K562 (cell line): ENCODE results near the gene PI4K2A. TPM values are rescaled to one million over a fixed set of nuclear protein-coding genes. Genes with fewer than 3 reads are reported as not detected.

Source experiments
- ATAC-seq: fragments of 200-7000 bp; cut with Tn5 transposase; 3 replicates; pipeline ENCODE4 v1.9.1; 2020; ENCODE audit warnings: moderate library complexity
- BruUV-seq: library from RNA; stranded (reverse); fragments of 400-500 nt; replicated peaks from 2 replicates; lab custom pipeline; 2021; lab: Mats Ljungman, UMichigan
- CTCF ChIA-PET: fragments of 300-600 bp; formaldehyde crosslinking; extraction: SDS; loops from one replicate; lab custom pipeline; 2021; ENCODE audit warnings: low intra/inter-chr PET ratio; lab: Yijun Ruan, JAX
- POLR2A ChIA-PET: fragments of 300-600, 350-650 bp; sonication (Branson Sonifier 250); formaldehyde crosslinking; extraction: SDS; loops from one replicate; lab custom pipeline; 2021; ENCODE audit warnings: antibody characterized with exemption, inconsistent platforms; lab: Yijun Ruan, JAX
- DNase-seq, 4 experiments: peaks; one replicate each; pipeline versions ENCODE4 v3.0.0 to v3.0.0-alpha.2; 2011 to 2018; ENCODE audit warnings: low spot score in 3 of 4, mixed read lengths in 3 of 4; ENCODE audit errors: extremely low read depth in 1 of 4
- FAIRE-seq: peaks from 2 replicates; lab custom pipeline; 2011; peaks lifted over from hg19 to GRCh38; lab: Jason Lieb, UNC
- H2AFZ ChIP-seq: 2 replicates; pipeline ENCODE4 v1.6.0; 2011; ENCODE audit warnings: low read depth, low read length, control low read depth, inconsistent platforms
- H3K27ac ChIP-seq: fragments of 200-600 bp; 3 replicates; pipeline ENCODE4 v1.8.0; 2011; ENCODE audit warnings: low read depth, mild to moderate bottlenecking, control low read depth, inconsistent platforms, low read length, moderate library complexity, mixed read lengths; ENCODE audit errors: extremely low read depth
- H3K27me3 ChIP-seq, 2 experiments: fragments of 300-600 bp in 1 of 2; 2 replicates in 1 of 2; 3 replicates in 1 of 2; pipeline versions ENCODE4 v1.6.0 to v1.8.0; 2011; ENCODE audit warnings: inconsistent platforms in 2 of 2, low read length in 2 of 2, mild to moderate bottlenecking in 1 of 2, mixed read lengths in 1 of 2, moderate library complexity in 1 of 2; ENCODE audit not compliant: control insufficient read depth in 2 of 2, insufficient read depth in 2 of 2
- H3K36me3 ChIP-seq: fragments of 300-600 bp; 3 replicates; pipeline ENCODE4 v1.8.0; 2011; ENCODE audit warnings: mild to moderate bottlenecking, low read length, inconsistent platforms; ENCODE audit not compliant: control insufficient read depth, insufficient read depth
- H3K4me1 ChIP-seq, 2 experiments: fragments of 200-600 bp in 1 of 2; replicated peaks in 1 of 2; 2 replicates in 1 of 2; 3 replicates in 1 of 2; pipeline versions ENCODE4 v1.5.1 to v1.8.0; 2011; ENCODE audit warnings: inconsistent platforms in 2 of 2, low read length in 2 of 2, mild to moderate bottlenecking in 1 of 2, mixed read lengths in 1 of 2, moderate library complexity in 1 of 2; ENCODE audit not compliant: control insufficient read depth in 2 of 2, insufficient read depth in 2 of 2
- H3K4me2 ChIP-seq: 2 replicates; pipeline ENCODE4 v1.6.1; 2011; ENCODE audit warnings: low read length, control low read depth, inconsistent platforms, mixed read lengths; ENCODE audit not compliant: insufficient read depth
- H3K4me3 ChIP-seq: fragments of 200-600 bp; sonication (generic), shearing (Covaris generic); 2 replicates; pipeline ENCODE4 v1.5.1; 2016; ENCODE audit warnings: control low read depth, inconsistent platforms
- H3K79me2 ChIP-seq: fragments of 200-600 bp; 3 replicates; pipeline ENCODE4 v1.8.0; 2011; ENCODE audit warnings: low read length, inconsistent platforms; ENCODE audit not compliant: control insufficient read depth, insufficient read depth
- H3K9ac ChIP-seq, 2 experiments: 2 replicates each; pipeline versions ENCODE4 v1.6.0 to v1.6.1; 2011; ENCODE audit warnings: low read depth in 2 of 2, low read length in 2 of 2, control low read depth in 1 of 2, inconsistent platforms in 1 of 2, mild to moderate bottlenecking in 1 of 2, mixed read lengths in 1 of 2; ENCODE audit not compliant: insufficient read depth in 1 of 2
- H3K9me1 ChIP-seq: one replicate; pipeline ENCODE4 v1.6.0; 2011; ENCODE audit warnings: inconsistent platforms, mild to moderate bottlenecking, low read length, moderate library complexity; ENCODE audit not compliant: control insufficient read depth, insufficient read depth
- H3K9me3 ChIP-seq: replicated peaks from 2 replicates; pipeline ENCODE4 v1.5.1; 2011; ENCODE audit warnings: low read depth, low read length, inconsistent platforms; ENCODE audit not compliant: control insufficient read depth, insufficient read depth
- H4K20me1 ChIP-seq: replicated peaks from 2 replicates; pipeline ENCODE4 v1.6.1; 2011; ENCODE audit warnings: low read length, inconsistent platforms, mixed read lengths; ENCODE audit not compliant: control insufficient read depth, insufficient read depth
- ATF3 ChIP-seq, 2 experiments: fragments of 450-650 bp in 1 of 2; sonication (generic) in 1 of 2; formaldehyde crosslinking in 1 of 2; IDR thresholded peaks in 1 of 2; conservative IDR thresholded peaks in 1 of 2; 2 replicates each; pipeline versions ENCODE4 v1.6.1 to v1.8.1; 2016 to 2023; ENCODE audit warnings: mild to moderate bottlenecking in 2 of 2, moderate library complexity in 2 of 2, inconsistent platforms in 1 of 2, missing genetic modification reagents in 1 of 2
- BRD9 ChIP-seq: fragments of 450-650 bp; IDR thresholded peaks from 2 replicates; pipeline ENCODE4 v1.6.1; 2018; ENCODE audit warnings: low read depth; ENCODE audit not compliant: partially characterized antibody
- HNRNPLL ChIP-seq: fragments of 200-400 bp; formaldehyde crosslinking; IDR thresholded peaks from 2 replicates; pipeline ENCODE4 v1.6.1; 2017; ENCODE audit warnings: low read length, low read depth, mild to moderate bottlenecking; ENCODE audit not compliant: poor library complexity, severe bottlenecking
- KLF13 ChIP-seq: fragments of 450-650 bp; IDR thresholded peaks from 2 replicates; pipeline ENCODE4 v1.6.1; 2016; ENCODE audit warnings: missing genetic modification characterization, low read depth, mild to moderate bottlenecking, missing compliant biosample characterization, moderate library complexity, borderline replicate concordance
- NFE2L1 ChIP-seq: fragments of 450-650 bp; IDR thresholded peaks from 2 replicates; pipeline ENCODE4 v1.6.1; 2016; ENCODE audit warnings: missing genetic modification characterization, low read depth, mild to moderate bottlenecking, missing compliant biosample characterization, moderate library complexity, borderline replicate concordance
- PHB ChIP-seq: fragments of 250-450 bp; sonication (Bioruptor Pico); IDR thresholded peaks from 2 replicates; pipeline ENCODE4 v1.5.0; 2021
- SNAPC5 ChIP-seq: fragments of 250-450 bp; sonication (Bioruptor Pico); IDR thresholded peaks from 2 replicates; pipeline ENCODE4 v1.8.0; 2021; ENCODE audit warnings: moderate library complexity, mild to moderate bottlenecking, inconsistent platforms
- ZNF23 ChIP-seq: fragments of 250-450 bp; sonication (Bioruptor Pico); IDR thresholded peaks from 2 replicates; pipeline ENCODE4 v1.4.0; 2020; ENCODE audit warnings: mild to moderate bottlenecking
- WGBS: fragments of 100-300 bp; shearing (Covaris generic); methylation state at CpG from one replicate; pipeline ENCODE4 v1.1.6; 2016; ENCODE audit warnings: low coverage, mixed read lengths; ENCODE audit not compliant: insufficient coverage; ENCODE audit errors: missing lambda C conversion rate; 5-methylcytosine and 5-hydroxymethylcytosine counted together
- in situ Hi-C: fragments of 300-500 bp; cut with MboI; formaldehyde crosslinking; loops from 4 replicates; pipeline ENCODE4 v1.15.0; 2018; ENCODE audit warnings: inconsistent platforms, mixed read lengths
- intact Hi-C: fragments of 100-400 bp; cut with micrococcal nuclease; formaldehyde crosslinking; loops from 2 replicates; pipeline ENCODE4 v1.14.2; 2022
- polyA plus RNA-seq, 8 experiments: library from polyadenylated mRNA; depleted of rRNA in 4 of 8; stranded (reverse) in 5 of 8; unstranded in 3 of 8; fragments of >200 nt; fragmentation: Nextera tagmentation in 2 of 8; fragmentation: Illumina TruSeq in 1 of 8; extraction: Ambion mirVana in 2 of 8; extraction: Trizol in 1 of 8; gene quantifications; 2 replicates each; pipeline versions ENCODE4 v1.2.1 to v1.2.3, GENCODE V29; 2011 to 2014; ENCODE audit warnings: inconsistent platforms in 1 of 8, missing spikeins in 1 of 8
- total RNA-seq, 7 experiments: library from RNA; depleted of rRNA in 6 of 7; stranded (reverse); fragments of >200 nt in 6 of 7; fragmentation: Illumina TruSeq in 2 of 7; extraction: Trizol in 2 of 7; gene quantifications; 2 replicates each; pipeline versions ENCODE4 v1.2.1 to v1.2.3, GENCODE V29; 2011 to 2021; ENCODE audit warnings: low replicate concordance in 1 of 7
- TF ChIP-seq, protein P1 (sequence below), 2 experiments: IDR thresholded peaks in 1 of 2; conservative IDR thresholded peaks in 1 of 2; 2 replicates each; pipeline ENCODE4 v1.6.1; 2016; ENCODE audit warnings: low read depth in 2 of 2, mild to moderate bottlenecking in 1 of 2, missing compliant biosample characterization in 1 of 2, missing genetic modification characterization in 1 of 2, moderate library complexity in 1 of 2

Gene PI4K2A
- total and polyA plus RNA-seq, 9 of the 15 experiments (the other 6 are each of a cell fraction or from before 2014, with no cell fraction given): 4.4 to 28.4 (median 16.5) TPM

DNA sequence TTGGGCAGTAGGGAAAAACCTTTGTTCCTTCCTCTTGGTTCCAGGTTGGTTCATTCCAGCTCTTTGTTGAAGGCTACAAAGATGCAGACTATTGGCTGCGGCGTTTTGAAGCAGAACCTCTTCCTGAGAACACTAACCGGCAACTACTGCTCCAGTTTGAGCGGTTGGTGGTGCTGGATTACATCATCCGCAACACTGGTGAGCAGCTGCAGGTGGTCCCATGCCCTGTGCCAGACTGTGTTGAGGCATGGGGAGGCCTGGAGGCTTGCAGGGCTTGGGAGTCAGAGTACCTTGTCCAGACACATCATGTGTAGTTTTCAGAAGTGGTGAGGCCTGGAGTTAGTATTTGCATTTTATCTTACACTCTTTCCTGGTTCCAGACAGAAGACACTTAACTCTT lies 16.3 kb downstream of the PI4K2A start (continued):
- TF ChIP-seq, protein P1, sequence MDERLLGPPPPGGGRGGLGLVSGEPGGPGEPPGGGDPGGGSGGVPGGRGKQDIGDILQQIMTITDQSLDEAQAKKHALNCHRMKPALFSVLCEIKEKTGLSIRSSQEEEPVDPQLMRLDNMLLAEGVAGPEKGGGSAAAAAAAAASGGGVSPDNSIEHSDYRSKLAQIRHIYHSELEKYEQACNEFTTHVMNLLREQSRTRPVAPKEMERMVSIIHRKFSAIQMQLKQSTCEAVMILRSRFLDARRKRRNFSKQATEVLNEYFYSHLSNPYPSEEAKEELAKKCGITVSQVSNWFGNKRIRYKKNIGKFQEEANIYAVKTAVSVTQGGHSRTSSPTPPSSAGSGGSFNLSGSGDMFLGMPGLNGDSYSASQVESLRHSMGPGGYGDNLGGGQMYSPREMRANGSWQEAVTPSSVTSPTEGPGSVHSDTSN (CRISPR knock-in tag; IDR thresholded peaks at IDR 0.05; ENCODE audit: low read depth): no peak
- TF ChIP-seq, protein P1 (tag; conservative IDR thresholded peaks at IDR 0.05; ENCODE audit: low read depth): no peak
- TF ChIP-seq BRD9: no peak

- H3K9me1 ChIP-seq: no peaks in the 10 kb centered on the region
- H3K9me3 ChIP-seq: no peaks in the 10 kb centered on the region
- H3K36me3 ChIP-seq: peaks cover 61% of the 10 kb centered on the region
- H3K4me1 ChIP-seq: peaks cover 13 to 24% of the 10 kb centered on the region in 2 experiments
- ATAC-seq: no peak
- no peak overlapping the region for H3K9ac ChIP-seq
- ChIA-PET POLR2A (interaction anchor here (0.9 kb wide), 1 partner anchor 12 kb away, joined by 5 read pairs; no protein-coding TSS in a partner anchor), CTCF (no interaction called here)
- BruUV-seq: no TSS peak
- 0 out of 2 replicates have a peak, but pooled peaks cover 3% of the 10 kb centered on the region for H4K20me1 ChIP-seq
- H3K4me2 ChIP-seq: no peak overlapping the region
- no peak overlapping the region for H3K4me3 ChIP-seq
- in situ Hi-C loops (no loop called here), intact Hi-C loops (no loop called here)
- H3K27ac ChIP-seq: no peak overlapping the region
- DNase-seq: no peak
- FAIRE-seq: no peak
- no peaks in the 10 kb centered on the region for H3K27me3 ChIP-seq
- H3K79me2 ChIP-seq: peaks cover 3% of the 10 kb centered on the region; the same call in 2 of the 3 replicates
- H2AFZ ChIP-seq: no peak overlapping the region
- 88% methylated on average over 1 of the region's 1 CpG for WGBS
- TF ChIP-seq PHB (CRISPR knock-in tag) (no peak), ZNF23 (no peak), ATF3 (IDR thresholded peaks at IDR 0.05) (no peak), ATF3 (CRISPR knock-in tag; conservative IDR thresholded peaks at IDR 0.05) (no peak), NFE2L1 (tag) (no peak), HNRNPLL (no peak), SNAPC5 (CRISPR knock-in tag) (no peak), KLF13 (tag) (no peak)
These were observed 19.1 kb downstream of the PI4K2A start for GRCh38 chr10:97659589-97659988.
